AG04450 (cell line): ENCODE results near the gene SLC47A1. TPM values are rescaled to one million over a fixed set of nuclear protein-coding genes. Genes with fewer than 3 reads are reported as not detected.

Experiments used
- CTCF ChIA-PET: fragments of 300-600, 350-600 bp; formaldehyde crosslinking; extraction: SDS; loops from one replicate; lab custom pipeline; 2022; ENCODE audit warnings: antibody characterized with exemption, inconsistent platforms; lab: Charles Lee
- POLR2A ChIA-PET: fragments of 350-600 bp; formaldehyde crosslinking; extraction: SDS; loops from one replicate; lab custom pipeline; 2021; ENCODE audit warnings: antibody characterized with exemption, inconsistent platforms; lab: Yijun Ruan, JAX
- DNase-seq: peaks from one replicate; pipeline ENCODE4 v3.0.0-alpha.2; 2011; ENCODE audit warnings: low read depth, low spot score
- H3K27ac ChIP-seq: one replicate; pipeline ENCODE4 v1.5.1; 2012; ENCODE audit warnings: low read depth, low read length, control low read depth
- H3K27me3 ChIP-seq: one replicate; pipeline ENCODE4 v1.6.0; 2012; ENCODE audit warnings: low read length; ENCODE audit not compliant: control insufficient read depth, insufficient read depth
- H3K4me3 ChIP-seq: 2 replicates; pipeline ENCODE4 v1.5.1; 2011; ENCODE audit warnings: mild to moderate bottlenecking, low read depth, low read length, control low read depth
- H3K9me3 ChIP-seq: 2 replicates; pipeline ENCODE4 v1.5.1; 2012; ENCODE audit warnings: low read length; ENCODE audit not compliant: control insufficient read depth, insufficient read depth
- CTCF ChIP-seq: IDR thresholded peaks from 2 replicates; pipeline ENCODE4 v1.5.1; 2011; ENCODE audit warnings: low read depth, low read length, control low read depth, inconsistent platforms
- polyA plus RNA-seq: library from polyadenylated mRNA; depleted of rRNA; stranded (reverse); fragments of >200 nt; gene quantifications from 2 replicates; pipeline ENCODE4 v1.2.3, GENCODE V29; 2011

Gene SLC47A1
- polyA plus RNA-seq, 1 experiment: 0.06 TPM

- TF ChIP-seq CTCF: no peak
- CTCF ChIA-PET: no interaction called here
- H3K27me3 ChIP-seq: peaks cover 34% of the 10 kb centered on the region
- H3K27ac ChIP-seq: no peak overlapping the region
- H3K9me3 ChIP-seq: no peaks in the 10 kb centered on the region
- no peak for DNase-seq
- POLR2A ChIA-PET: interaction anchor here (0.9 kb wide), 1 partner anchor 107 kb away, joined by 3 read pairs; the partner anchor contains the start of gene ALDH3A2
- no peak overlapping the region for H3K4me3 ChIP-seq
Observed at GRCh38 chr17:19540706-19541370, 7.2 kb downstream of the SLC47A1 start.

- no peak overlapping the region for H3K4me3 ChIP-seq
- H3K9me3 ChIP-seq: no peaks in the 10 kb centered on the region
- ChIA-PET CTCF (no interaction called here), POLR2A (no interaction called here)
- TF ChIP-seq CTCF: no peak
- no peak overlapping the region for H3K27ac ChIP-seq
- DNase-seq: no peak
- peaks cover 33% of the 10 kb centered on the region for H3K27me3 ChIP-seq
Observed at GRCh38 chr17:19541445-19541844, 7.8 kb downstream of the SLC47A1 start.

- Histone ChIP-seq H3K27ac (no peak overlapping the region), H3K4me3 (no peak overlapping the region), H3K9me3 (no peaks in the 10 kb centered on the region), H3K27me3 (peaks cover 29% of the 10 kb centered on the region)
- no peak for TF ChIP-seq CTCF
- CTCF ChIA-PET: no interaction called here
- POLR2A ChIA-PET: no interaction called here
- DNase-seq: no peak
Observed at GRCh38 chr17:19542247-19542646, 8.6 kb downstream of the SLC47A1 start.

GRCh38 chr17:19544366-19544765 is 10.7 kb downstream of the SLC47A1 start:
- CTCF ChIA-PET: no interaction called here

More at GRCh38 chr17:19544366-19544765, 10.7 kb downstream of the SLC47A1 start:
- Histone ChIP-seq H3K27ac (no peak overlapping the region), H3K4me3 (no peak overlapping the region), H3K9me3 (no peaks in the 10 kb centered on the region), H3K27me3 (peaks cover 18% of the 10 kb centered on the region)
- no peak for TF ChIP-seq CTCF
- no peak for DNase-seq
- POLR2A ChIA-PET: no interaction called here
